HG03342 (cell line): ENCODE data around the gene IL19.
A peak's percentile ranks its signal among the peaks of the same experiment; 100 is the strongest.
"Not testable (repeated sequence)": the region's sequence is repeated elsewhere in the genome, so short reads cannot be mapped to it uniquely, and the experiment has no call there.

Source experiments
- ATAC-seq: cut with Tn5 transposase; IDR thresholded peaks from one replicate; pipeline ENCODE4 v1.9.1; 2021; ENCODE audit warnings: mild to moderate bottlenecking, moderate library complexity; ENCODE audit not compliant: unreplicated experiment

IL19 gene

GRCh38 chr1:206739411-206740076, 31.0 kb upstream of the IL19 start:
- peak; percentile 84 for ATAC-seq

- no peak for ATAC-seq
Measured at GRCh38 chr1:206741142-206741701, 29.4 kb upstream of the IL19 start.

GRCh38 chr1:206742719-206743383, 27.7 kb upstream of the IL19 start:
- no peak for ATAC-seq

- ATAC-seq: no peak
Measured at GRCh38 chr1:206744683-206745082, 25.9 kb upstream of the IL19 start.

- ATAC-seq: no peak
Measured at GRCh38 chr1:206745301-206745700, 25.3 kb upstream of the IL19 start.

GRCh38 chr1:206748348-206749030, 22.1 kb upstream of the IL19 start:
- no peak for ATAC-seq

GRCh38 chr1:206751891-206752290, 18.7 kb upstream of the IL19 start:
- ATAC-seq: no peak

GRCh38 chr1:206752481-206752880, 18.1 kb upstream of the IL19 start:
- ATAC-seq: no peak

- ATAC-seq: no peak
Measured at GRCh38 chr1:206753141-206753540, 17.4 kb upstream of the IL19 start.

- no peak for ATAC-seq
Measured at GRCh38 chr1:206754011-206754410, 16.6 kb upstream of the IL19 start.

GRCh38 chr1:206757524-206758266, 12.9 kb upstream of the IL19 start:
- ATAC-seq: no peak

GRCh38 chr1:206760590-206760989, 10.0 kb upstream of the IL19 start:
- no peak for ATAC-seq

GRCh38 chr1:206761159-206761768, 9.3 kb upstream of the IL19 start:
- no peak for ATAC-seq

- ATAC-seq: not testable (repeated sequence)
Measured at GRCh38 chr1:206762741-206763364, 7.7 kb upstream of the IL19 start.

GRCh38 chr1:206765771-206766170, 4.8 kb upstream of the IL19 start:
- not testable (repeated sequence) for ATAC-seq

- ATAC-seq: peak; percentile 39
Measured at GRCh38 chr1:206766251-206766856, 4.2 kb upstream of the IL19 start.

- peak; percentile 3 for ATAC-seq
Measured at GRCh38 chr1:206768472-206769303, 1.9 kb upstream of the IL19 start.

- ATAC-seq: peak; percentile 76
Measured at GRCh38 chr1:206769304-206769731, 1.3 kb upstream of the IL19 start.

GRCh38 chr1:206771338-206771692, 742 bp downstream of the IL19 start:
- no peak for ATAC-seq
